Trophoblast cell (in vitro differentiated cells and primary cell): ENCODE data around the gene TNNC1.
A peak's percentile ranks its signal among the peaks of the same experiment; 100 is the strongest.

ENCODE experiments used
- DNase-seq, 2 donors: peaks; one replicate each; pipeline ENCODE4 v3.0.0-alpha.2; 2016
- H2AFZ ChIP-seq: 2 replicates; pipeline ENCODE4 v1.6.1; 2013; ENCODE audit warnings: low read length, moderate library complexity, mild to moderate bottlenecking; ENCODE audit not compliant: insufficient read depth, poor library complexity
- H2AK5ac ChIP-seq: 2 replicates; pipeline ENCODE4 v1.6.1; 2013; ENCODE audit warnings: mild to moderate bottlenecking, low read length
- H2BK120ac ChIP-seq: 2 replicates; pipeline ENCODE4 v1.6.1; 2013; ENCODE audit warnings: low read length, mild to moderate bottlenecking, moderate library complexity; ENCODE audit not compliant: insufficient read depth, poor library complexity
- H2BK12ac ChIP-seq: 2 replicates; pipeline ENCODE4 v1.6.1; 2013; ENCODE audit warnings: mild to moderate bottlenecking, low read length, moderate library complexity
- H2BK5ac ChIP-seq: 2 replicates; pipeline ENCODE4 v1.6.1; 2013; ENCODE audit warnings: low read length, low read depth, moderate library complexity, mild to moderate bottlenecking; ENCODE audit not compliant: poor library complexity
- H3K14ac ChIP-seq: 2 replicates; pipeline ENCODE4 v1.6.1; 2013; ENCODE audit warnings: mild to moderate bottlenecking, low read length
- H3K18ac ChIP-seq: 2 replicates; pipeline ENCODE4 v1.6.1; 2013; ENCODE audit warnings: mild to moderate bottlenecking, low read length
- H3K23ac ChIP-seq: 2 replicates; pipeline ENCODE4 v1.6.1; 2013; ENCODE audit warnings: low read length
- H3K27ac ChIP-seq: 2 replicates; pipeline ENCODE4 v1.5.1; 2013; ENCODE audit warnings: low read depth, mild to moderate bottlenecking, inconsistent platforms, low read length, moderate library complexity
- H3K27me3 ChIP-seq: 2 replicates; pipeline ENCODE4 v1.6.1; 2013; ENCODE audit warnings: inconsistent platforms, mild to moderate bottlenecking, low read length, moderate library complexity; ENCODE audit not compliant: insufficient read depth
- H3K36me3 ChIP-seq, 2 experiments: 1 replicate in 1 of 2; 2 replicates in 1 of 2; pipeline ENCODE4 v1.6.1; 2013; ENCODE audit warnings: low read length in 2 of 2, mild to moderate bottlenecking in 2 of 2, moderate library complexity in 1 of 2; ENCODE audit not compliant: insufficient read depth in 2 of 2, control insufficient read depth in 1 of 2
- H3K4ac ChIP-seq: 2 replicates; pipeline ENCODE4 v1.6.1; 2013; ENCODE audit warnings: low read depth, mild to moderate bottlenecking, low read length, moderate library complexity
- H3K4me1 ChIP-seq, 2 experiments: 1 replicate in 1 of 2; 2 replicates in 1 of 2; pipeline ENCODE4 v1.6.1; 2013; ENCODE audit warnings: low read length in 2 of 2, mild to moderate bottlenecking in 2 of 2, moderate library complexity in 1 of 2; ENCODE audit not compliant: insufficient read depth in 2 of 2, control insufficient read depth in 1 of 2
- H3K4me2 ChIP-seq: 2 replicates; pipeline ENCODE4 v1.6.1; 2013; ENCODE audit warnings: inconsistent platforms, mild to moderate bottlenecking, low read length, moderate library complexity
- H3K4me3 ChIP-seq: 2 replicates; pipeline ENCODE4 v1.5.1; 2013; ENCODE audit warnings: mild to moderate bottlenecking, low read depth, low read length, inconsistent platforms
- H3K79me1 ChIP-seq: one replicate; pipeline ENCODE4 v1.6.1; 2013; ENCODE audit warnings: low read length
- H3K79me2 ChIP-seq: 2 replicates; pipeline ENCODE4 v1.6.1; 2013; ENCODE audit warnings: low read length, mild to moderate bottlenecking; ENCODE audit not compliant: control insufficient read depth, insufficient read depth, poor library complexity
- H3K9ac ChIP-seq: 2 replicates; pipeline ENCODE4 v1.6.1; 2013; ENCODE audit warnings: mild to moderate bottlenecking, low read length
- H3K9me3 ChIP-seq: 2 replicates; pipeline ENCODE4 v1.6.1; 2013; ENCODE audit warnings: low read depth, mild to moderate bottlenecking, control low read depth, inconsistent platforms, low read length; ENCODE audit not compliant: insufficient read depth
- H4K12ac ChIP-seq: 2 replicates; pipeline ENCODE4 v1.6.1; 2013; ENCODE audit warnings: low read depth, mild to moderate bottlenecking, low read length, moderate library complexity
- H4K8ac ChIP-seq: 2 replicates; pipeline ENCODE4 v1.6.1; 2013; ENCODE audit warnings: low read depth, mild to moderate bottlenecking, low read length, moderate library complexity
- H4K91ac ChIP-seq: one replicate; pipeline ENCODE4 v1.6.1; 2013; ENCODE audit warnings: low read depth, mild to moderate bottlenecking, low read length, moderate library complexity
- WGBS: extraction: QIAGEN DNeasy Blood & Tissue Kit; methylation state at CpG from one replicate; pipeline ENCODE4 v1.1.7; 2013; ENCODE audit warnings: missing lambda C conversion rate; ENCODE audit not compliant: insufficient read length, insufficient coverage; ENCODE audit errors: extremely low coverage; 5-methylcytosine and 5-hydroxymethylcytosine counted together

TNNC1 gene

DNA sequence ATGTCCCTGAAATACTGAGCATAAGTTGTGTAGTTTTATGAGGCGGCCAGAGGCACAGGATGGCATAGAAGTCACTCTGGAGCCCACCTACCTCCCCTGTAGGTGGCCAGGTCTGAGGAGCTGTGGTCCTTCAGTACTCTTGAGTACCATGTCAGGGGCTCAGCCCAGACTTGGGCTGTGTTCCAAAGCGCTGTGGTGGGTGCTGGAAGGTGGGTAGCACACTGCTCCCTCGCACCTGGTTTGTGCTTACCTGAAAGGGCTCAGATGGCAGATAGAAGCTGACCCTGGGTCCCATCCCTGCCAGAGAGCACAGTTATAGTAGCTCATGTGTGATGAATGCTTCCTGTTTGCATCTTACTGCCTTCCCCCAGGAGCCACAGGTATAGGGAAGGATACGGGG is 17.1 kb upstream of the TNNC1 start:
- Histone ChIP-seq H3K79me2 (no peaks in the 10 kb centered on the region), H3K27ac (no peak overlapping the region), H2AK5ac (no peak overlapping the region), H3K4ac (no peak overlapping the region), H3K4me3 (peak overlapping the region; percentile 45), H3K23ac (no peak overlapping the region), H3K4me2 (no peak overlapping the region), H3K36me3 (peaks cover 54 to 60% of the 10 kb centered on the region in 2 experiments), H3K9me3 (no peaks in the 10 kb centered on the region), H4K91ac (no peak overlapping the region), H3K27me3 (no peaks in the 10 kb centered on the region), H3K14ac (no peak overlapping the region), H3K4me1 (no peaks in the 10 kb centered on the region), H2BK12ac (no peak overlapping the region), H4K8ac (no peak overlapping the region), H4K12ac (no peak overlapping the region), H2AFZ (no peak overlapping the region), H3K18ac (no peak overlapping the region), H2BK5ac (no peak overlapping the region), H3K9ac (peak overlapping the region; percentile 7), H2BK120ac (no peak overlapping the region), H3K79me1 (no peaks in the 10 kb centered on the region)
- no CpG with 5 or more reads among the region's 4 CpGs for WGBS
- no peak for DNase-seq

DNA sequence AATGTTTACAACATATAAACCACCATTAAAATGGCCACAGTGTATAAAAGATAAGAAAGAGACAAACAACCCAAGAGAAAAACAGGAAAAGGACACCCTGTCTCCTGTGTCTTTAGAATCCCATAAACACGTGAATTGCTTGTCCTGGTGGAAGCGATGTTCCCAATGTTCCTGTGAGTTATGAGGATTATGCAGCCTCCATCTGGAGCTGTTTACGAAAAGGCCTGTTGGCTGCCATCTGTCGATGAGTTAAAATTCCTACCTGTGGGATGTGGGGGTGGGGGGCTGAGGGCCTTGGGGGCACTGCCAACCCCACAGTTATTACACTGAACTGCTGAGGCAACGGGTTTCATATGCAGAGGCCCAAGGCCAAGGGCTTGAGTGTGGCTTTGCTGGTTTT is 15.2 kb upstream of the TNNC1 start:
- Histone ChIP-seq H3K79me1 (no peaks in the 10 kb centered on the region), H4K91ac (no peak overlapping the region), H3K4me2 (no peak overlapping the region), H3K36me3 (peaks cover 56 to 59% of the 10 kb centered on the region in 2 experiments), H3K4ac (no peak overlapping the region), H2BK5ac (no peak overlapping the region), H3K27ac (no peak overlapping the region), H3K4me3 (no peak overlapping the region), H3K18ac (no peak overlapping the region), H4K12ac (no peak overlapping the region), H3K9me3 (no peaks in the 10 kb centered on the region), H2BK120ac (no peak overlapping the region), H3K4me1 (no peaks in the 10 kb centered on the region), H4K8ac (no peak overlapping the region), H2AK5ac (no peak overlapping the region), H2BK12ac (no peak overlapping the region), H3K27me3 (no peaks in the 10 kb centered on the region), H2AFZ (no peak overlapping the region), H3K79me2 (no peaks in the 10 kb centered on the region), H3K9ac (no peak overlapping the region), H3K14ac (no peak overlapping the region), H3K23ac (no peak overlapping the region)
- WGBS: no CpG with 5 or more reads among the region's 5 CpGs
- no peak for DNase-seq

GRCh38 chr3:52468336-52468735 is 14.5 kb upstream of the TNNC1 start:
- no peak overlapping the region for H3K27ac ChIP-seq
- H3K4ac ChIP-seq: no peak overlapping the region
- no peaks in the 10 kb centered on the region for H3K27me3 ChIP-seq
- H3K4me2 ChIP-seq: no peak overlapping the region
- H3K23ac ChIP-seq: no peak overlapping the region
- H2AFZ ChIP-seq: no peak overlapping the region
- H3K9me3 ChIP-seq: no peaks in the 10 kb centered on the region
- H4K8ac ChIP-seq: no peak overlapping the region
- peaks cover 52 to 53% of the 10 kb centered on the region in 2 experiments for H3K36me3 ChIP-seq
- no peaks in the 10 kb centered on the region for H3K79me1 ChIP-seq
- DNase-seq: no peak
- no peak overlapping the region for H2AK5ac ChIP-seq
- no peak overlapping the region for H2BK120ac ChIP-seq
- H4K91ac ChIP-seq: no peak overlapping the region
- no peak overlapping the region for H4K12ac ChIP-seq
- no peak overlapping the region for H3K4me3 ChIP-seq
- no peak overlapping the region for H2BK12ac ChIP-seq
- no peak overlapping the region for H3K9ac ChIP-seq
- no CpG with 5 or more reads among the region's 9 CpGs for WGBS
- no peak overlapping the region for H3K14ac ChIP-seq
- H3K4me1 ChIP-seq: no peaks in the 10 kb centered on the region
- H3K18ac ChIP-seq: no peak overlapping the region
- no peaks in the 10 kb centered on the region for H3K79me2 ChIP-seq
- no peak overlapping the region for H2BK5ac ChIP-seq

GRCh38 chr3:52463416-52463815 is 9.6 kb upstream of the TNNC1 start:
- H3K79me1 ChIP-seq: no peaks in the 10 kb centered on the region
- no peak overlapping the region for H3K27ac ChIP-seq
- no peak overlapping the region for H4K12ac ChIP-seq
- H2BK120ac ChIP-seq: no peak overlapping the region
- H3K18ac ChIP-seq: no peak overlapping the region
- no peak overlapping the region for H3K4me2 ChIP-seq
- H3K4me1 ChIP-seq: no peaks in the 10 kb centered on the region
- no peak overlapping the region for H3K14ac ChIP-seq
- DNase-seq: no peak
- H3K23ac ChIP-seq: no peak overlapping the region
- no peak overlapping the region for H4K8ac ChIP-seq
- H2BK12ac ChIP-seq: no peak overlapping the region
- H3K9ac ChIP-seq: no peak overlapping the region
- no peak overlapping the region for H2BK5ac ChIP-seq
- H3K27me3 ChIP-seq: no peaks in the 10 kb centered on the region
- no peaks in the 10 kb centered on the region for H3K79me2 ChIP-seq
- no peaks in the 10 kb centered on the region for H3K9me3 ChIP-seq
- H4K91ac ChIP-seq: no peak overlapping the region
- no peak overlapping the region for H2AK5ac ChIP-seq
- H2AFZ ChIP-seq: no peak overlapping the region
- H3K4me3 ChIP-seq: no peak overlapping the region
- no peak overlapping the region for H3K4ac ChIP-seq
- no CpG with 5 or more reads among the region's 5 CpGs for WGBS
- H3K36me3 ChIP-seq: peaks cover 43 to 48% of the 10 kb centered on the region in 2 experiments
